Neural cell (in vitro differentiated cells): ENCODE results near the gene MRPS27. TPM values are rescaled to one million over a fixed set of nuclear protein-coding genes. Genes with fewer than 3 reads are reported as not detected.

Source experiments
- H2AFZ ChIP-seq: fragments of 200-600, 300-800 bp; sonication (generic), shearing (Covaris generic); 2 replicates; pipeline ENCODE4 v1.6.0; 2014; ENCODE audit warnings: low read depth, mild to moderate bottlenecking, antibody characterized with exemption, low read length, moderate library complexity
- H3F3A ChIP-seq: fragments of 200-600 bp; shearing (Covaris generic); 2 replicates; pipeline ENCODE4 v1.6.1; 2016; ENCODE audit warnings: mild to moderate bottlenecking, moderate library complexity, mixed read lengths, antibody characterized with exemption, low read length; ENCODE audit not compliant: insufficient read depth, poor library complexity, severe bottlenecking
- H3K27ac ChIP-seq: fragments of 200-600, 300-800 bp; sonication (generic), shearing (Covaris generic); 2 replicates; pipeline ENCODE4 v1.5.1; 2014; ENCODE audit warnings: mild to moderate bottlenecking, low read length, moderate library complexity
- H3K27me3 ChIP-seq: fragments of 300-800, 200-600 bp; sonication (generic), shearing (Covaris generic); 2 replicates; pipeline ENCODE4 v1.6.0; 2014; ENCODE audit warnings: mild to moderate bottlenecking, low read depth, low read length, moderate library complexity; ENCODE audit not compliant: insufficient read depth
- H3K36me3 ChIP-seq: fragments of 300-800, 200-600 bp; sonication (generic), shearing (Covaris generic); 2 replicates; pipeline ENCODE4 v1.5.1; 2014; ENCODE audit warnings: mild to moderate bottlenecking, antibody characterized with exemption, low read length, moderate library complexity; ENCODE audit not compliant: insufficient read depth
- H3K4me2 ChIP-seq: fragments of 300-800, 200-600 bp; sonication (generic), shearing (Covaris generic); 2 replicates; pipeline ENCODE4 v1.6.0; 2014; ENCODE audit warnings: mild to moderate bottlenecking, low read length
- H3K4me3 ChIP-seq: fragments of 300-800, 200-600 bp; sonication (generic), shearing (Covaris generic); 2 replicates; pipeline ENCODE4 v1.5.1; 2014; ENCODE audit warnings: mild to moderate bottlenecking, low read length, moderate library complexity
- H3K79me2 ChIP-seq: fragments of 200-600 bp; shearing (Covaris generic); replicated peaks from 2 replicates; pipeline ENCODE4 v1.6.0; 2014; ENCODE audit warnings: mild to moderate bottlenecking, low read length, moderate library complexity; ENCODE audit not compliant: insufficient read depth
- H3K9ac ChIP-seq: fragments of 300-800, 200-600 bp; sonication (generic), shearing (Covaris generic); 2 replicates; pipeline ENCODE4 v1.6.1; 2016; ENCODE audit warnings: mild to moderate bottlenecking, low read length, mixed read lengths
- H3K9me2 ChIP-seq: fragments of 200-600 bp; shearing (Covaris generic); 2 replicates; pipeline ENCODE4 v1.6.1; 2016; ENCODE audit warnings: mild to moderate bottlenecking, low read length, mixed read lengths; ENCODE audit not compliant: insufficient read depth
- H3K9me3 ChIP-seq: fragments of 200-600, 300-800 bp; sonication (generic), shearing (Covaris generic); 2 replicates; pipeline ENCODE4 v1.6.1; 2016; ENCODE audit warnings: mild to moderate bottlenecking, mixed run types, low read length, moderate library complexity, mixed read lengths
- H4K20me1 ChIP-seq: fragments of 200-600 bp; shearing (Covaris generic); 2 replicates; pipeline ENCODE4 v1.6.1; 2016; ENCODE audit warnings: mild to moderate bottlenecking, mixed run types; ENCODE audit not compliant: insufficient read depth
- EP300 ChIP-seq: fragments of 450-650 bp; conservative IDR thresholded peaks from 2 replicates; pipeline ENCODE4 v1.6.1; 2014; ENCODE audit warnings: antibody characterized with exemption, mild to moderate bottlenecking, moderate library complexity; ENCODE audit not compliant: poor library complexity, severe bottlenecking
- EZH2 ChIP-seq: fragments of 200-600, 300-800 bp; shearing (Covaris generic), sonication (generic); IDR thresholded peaks from 2 replicates; pipeline ENCODE4 v1.6.1; 2014; ENCODE audit warnings: antibody characterized with exemption, low read length, borderline replicate concordance, mild to moderate bottlenecking; ENCODE audit not compliant: insufficient read depth, poor library complexity, severe bottlenecking
- MXI1 ChIP-seq: fragments of 450-650 bp; conservative IDR thresholded peaks from 2 replicates; pipeline ENCODE4 v1.6.1; 2014; ENCODE audit warnings: antibody characterized with exemption, mild to moderate bottlenecking; ENCODE audit not compliant: poor library complexity, severe bottlenecking
- POLR2AphosphoS5 ChIP-seq: IDR thresholded peaks from 2 replicates; pipeline ENCODE4 v1.6.1; 2012
- RAD21 ChIP-seq: fragments of 450-650 bp; conservative IDR thresholded peaks from 2 replicates; pipeline ENCODE4 v1.6.1; 2014; ENCODE audit warnings: antibody characterized with exemption, mild to moderate bottlenecking, moderate library complexity
- SMC3 ChIP-seq: fragments of 450-650 bp; conservative IDR thresholded peaks from 2 replicates; pipeline ENCODE4 v1.6.1; 2014; ENCODE audit warnings: antibody characterized with exemption, mild to moderate bottlenecking, moderate library complexity; ENCODE audit not compliant: poor library complexity
- TAF1 ChIP-seq: IDR thresholded peaks from 2 replicates; pipeline ENCODE4 v1.6.1; 2012; ENCODE audit warnings: low read depth
- polyA plus RNA-seq: library from polyadenylated mRNA; depleted of rRNA; stranded (reverse); fragments of >200 nt; gene quantifications from 2 replicates; pipeline ENCODE4 v1.2.3, GENCODE V29; 2014
- TF ChIP-seq, protein P1 (sequence below): fragments of 450-650 bp; IDR thresholded peaks from 2 replicates; pipeline ENCODE4 v1.5.1; 2014; ENCODE audit warnings: antibody characterized with exemption, mild to moderate bottlenecking, moderate library complexity; ENCODE audit not compliant: poor library complexity, severe bottlenecking
- TF ChIP-seq, protein P2 (sequence below): IDR thresholded peaks from 2 replicates; pipeline ENCODE4 v1.6.1; 2012; ENCODE audit warnings: borderline replicate concordance

MRPS27 gene
- polyA plus RNA-seq, 1 donor from 2014 or later, result 36.7 TPM

DNA sequence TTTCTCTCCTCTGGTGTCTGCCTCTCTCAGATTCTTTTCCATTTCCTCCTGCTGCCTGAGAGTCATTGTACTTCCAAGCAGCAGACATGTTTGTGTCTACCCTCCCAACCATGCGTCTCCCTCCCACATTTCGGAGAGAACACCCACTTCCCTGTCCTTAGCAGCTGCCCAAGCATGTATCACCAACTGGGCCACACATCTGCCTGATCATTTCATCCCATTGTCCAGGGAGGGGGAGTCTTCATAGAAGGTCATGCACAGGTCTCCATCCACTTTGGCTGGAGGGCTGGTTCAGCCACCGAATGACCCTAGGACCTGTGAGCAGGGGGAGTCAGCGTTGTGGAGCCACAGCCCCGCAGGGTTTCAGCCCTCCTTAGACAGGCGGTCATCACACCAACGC lies 137.4 kb downstream of the MRPS27 start:
- Histone ChIP-seq H3K79me2 (peaks cover 96% of the 10 kb centered on the region), H3K9me2 (no peaks in the 10 kb centered on the region), H2AFZ (no peak overlapping the region), H3K4me3 (peak overlapping the region; percentile 41), H3K27ac (peak overlapping the region; percentile 27), H3F3A (peaks cover 4% of the 10 kb centered on the region), H3K27me3 (no peaks in the 10 kb centered on the region), H3K36me3 (peaks cover 44% of the 10 kb centered on the region), H4K20me1 (peaks cover 96% of the 10 kb centered on the region), H3K4me2 (peak overlapping the region; percentile 8), H3K9me3 (no peaks in the 10 kb centered on the region), H3K9ac (no peak overlapping the region)
- peak; percentile 9 for TF ChIP-seq POLR2AphosphoS5
- TF ChIP-seq MXI1, result no peak

DNA sequence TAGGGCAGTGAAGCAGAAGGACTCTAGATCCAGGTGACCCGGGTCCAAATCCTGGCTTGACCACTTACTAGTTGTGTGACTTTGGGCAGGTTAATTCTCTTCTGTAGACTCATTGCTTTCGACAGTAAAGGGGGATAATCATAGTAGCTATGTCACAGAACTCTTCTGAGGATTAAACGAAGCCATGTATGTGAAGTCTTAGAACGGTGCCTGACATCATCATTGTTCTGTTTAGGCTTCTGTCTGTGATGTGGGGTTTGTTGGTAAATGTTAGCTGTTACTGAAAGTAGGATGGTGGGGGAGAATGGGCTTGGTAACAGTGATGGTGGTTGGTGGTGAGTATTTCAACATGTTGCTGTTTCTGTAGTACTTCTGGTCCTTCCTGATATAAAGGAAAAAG lies 139.1 kb downstream of the MRPS27 start:
- Histone ChIP-seq H3K36me3 (peaks cover 38% of the 10 kb centered on the region), H3K79me2 (peaks cover 96% of the 10 kb centered on the region), H3K9me2 (no peaks in the 10 kb centered on the region), H2AFZ (no peak overlapping the region), H3K27ac (no peak overlapping the region), H3K4me2 (peak overlapping the region; percentile 41), H3K4me3 (no peak overlapping the region), H4K20me1 (peaks cover 96% of the 10 kb centered on the region), H3F3A (no peaks in the 10 kb centered on the region), H3K9ac (no peak overlapping the region), H3K9me3 (no peaks in the 10 kb centered on the region), H3K27me3 (no peaks in the 10 kb centered on the region)
- TF ChIP-seq RAD21, result no peak
- TF ChIP-seq, protein P1, sequence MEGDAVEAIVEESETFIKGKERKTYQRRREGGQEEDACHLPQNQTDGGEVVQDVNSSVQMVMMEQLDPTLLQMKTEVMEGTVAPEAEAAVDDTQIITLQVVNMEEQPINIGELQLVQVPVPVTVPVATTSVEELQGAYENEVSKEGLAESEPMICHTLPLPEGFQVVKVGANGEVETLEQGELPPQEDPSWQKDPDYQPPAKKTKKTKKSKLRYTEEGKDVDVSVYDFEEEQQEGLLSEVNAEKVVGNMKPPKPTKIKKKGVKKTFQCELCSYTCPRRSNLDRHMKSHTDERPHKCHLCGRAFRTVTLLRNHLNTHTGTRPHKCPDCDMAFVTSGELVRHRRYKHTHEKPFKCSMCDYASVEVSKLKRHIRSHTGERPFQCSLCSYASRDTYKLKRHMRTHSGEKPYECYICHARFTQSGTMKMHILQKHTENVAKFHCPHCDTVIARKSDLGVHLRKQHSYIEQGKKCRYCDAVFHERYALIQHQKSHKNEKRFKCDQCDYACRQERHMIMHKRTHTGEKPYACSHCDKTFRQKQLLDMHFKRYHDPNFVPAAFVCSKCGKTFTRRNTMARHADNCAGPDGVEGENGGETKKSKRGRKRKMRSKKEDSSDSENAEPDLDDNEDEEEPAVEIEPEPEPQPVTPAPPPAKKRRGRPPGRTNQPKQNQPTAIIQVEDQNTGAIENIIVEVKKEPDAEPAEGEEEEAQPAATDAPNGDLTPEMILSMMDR, result no peak
- TF ChIP-seq TAF1, result no peak
- no peak for TF ChIP-seq SMC3
- no peak for TF ChIP-seq POLR2AphosphoS5

DNA sequence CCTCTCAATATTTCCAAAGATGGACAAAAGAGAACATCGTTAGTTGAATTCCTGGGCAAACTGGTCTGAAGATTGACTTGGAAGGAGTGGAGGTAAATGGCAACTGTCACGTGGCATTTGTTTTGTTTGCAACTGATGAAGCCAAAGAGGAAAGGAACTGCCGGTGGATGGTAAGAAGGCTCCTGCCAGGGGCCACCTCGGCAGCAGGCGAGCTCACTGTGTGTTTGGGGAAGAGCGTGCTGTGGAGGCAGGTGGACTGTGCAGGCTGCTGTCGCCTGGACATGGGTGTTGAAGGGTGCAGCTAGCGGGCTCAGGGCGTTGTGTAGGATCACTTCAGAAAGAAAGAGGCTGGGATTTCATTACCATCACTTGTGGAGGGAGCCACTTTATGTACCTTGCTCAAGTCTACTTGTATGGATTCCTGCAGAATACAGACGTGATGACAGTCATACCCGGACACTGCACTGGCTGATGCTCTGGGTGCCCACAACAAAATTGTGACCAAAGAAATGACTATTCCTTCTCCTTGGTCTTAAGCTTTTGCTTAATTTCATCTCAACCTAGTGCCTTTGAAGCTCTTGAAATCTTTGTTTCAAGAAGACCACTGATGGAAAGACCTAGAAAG lies 140.1 kb downstream of the MRPS27 start:
- Histone ChIP-seq H3K79me2 (peaks cover 96% of the 10 kb centered on the region), H3K4me3 (peak overlapping the region; percentile 41), H2AFZ (no peak overlapping the region), H4K20me1 (peaks cover 94% of the 10 kb centered on the region), H3F3A (no peaks in the 10 kb centered on the region), H3K4me2 (no peak overlapping the region), H3K9ac (no peak overlapping the region), H3K9me2 (no peaks in the 10 kb centered on the region), H3K9me3 (no peaks in the 10 kb centered on the region), H3K27ac (no peak overlapping the region), H3K36me3 (peaks cover 28% of the 10 kb centered on the region), H3K27me3 (no peaks in the 10 kb centered on the region)
- TF ChIP-seq, protein P1, result no peak
- TF ChIP-seq EZH2 (no peak), SMC3 (no peak), POLR2AphosphoS5 (no peak), EP300 (no peak), MXI1 (no peak), TAF1 (no peak), RAD21 (no peak)
- TF ChIP-seq, protein P2, sequence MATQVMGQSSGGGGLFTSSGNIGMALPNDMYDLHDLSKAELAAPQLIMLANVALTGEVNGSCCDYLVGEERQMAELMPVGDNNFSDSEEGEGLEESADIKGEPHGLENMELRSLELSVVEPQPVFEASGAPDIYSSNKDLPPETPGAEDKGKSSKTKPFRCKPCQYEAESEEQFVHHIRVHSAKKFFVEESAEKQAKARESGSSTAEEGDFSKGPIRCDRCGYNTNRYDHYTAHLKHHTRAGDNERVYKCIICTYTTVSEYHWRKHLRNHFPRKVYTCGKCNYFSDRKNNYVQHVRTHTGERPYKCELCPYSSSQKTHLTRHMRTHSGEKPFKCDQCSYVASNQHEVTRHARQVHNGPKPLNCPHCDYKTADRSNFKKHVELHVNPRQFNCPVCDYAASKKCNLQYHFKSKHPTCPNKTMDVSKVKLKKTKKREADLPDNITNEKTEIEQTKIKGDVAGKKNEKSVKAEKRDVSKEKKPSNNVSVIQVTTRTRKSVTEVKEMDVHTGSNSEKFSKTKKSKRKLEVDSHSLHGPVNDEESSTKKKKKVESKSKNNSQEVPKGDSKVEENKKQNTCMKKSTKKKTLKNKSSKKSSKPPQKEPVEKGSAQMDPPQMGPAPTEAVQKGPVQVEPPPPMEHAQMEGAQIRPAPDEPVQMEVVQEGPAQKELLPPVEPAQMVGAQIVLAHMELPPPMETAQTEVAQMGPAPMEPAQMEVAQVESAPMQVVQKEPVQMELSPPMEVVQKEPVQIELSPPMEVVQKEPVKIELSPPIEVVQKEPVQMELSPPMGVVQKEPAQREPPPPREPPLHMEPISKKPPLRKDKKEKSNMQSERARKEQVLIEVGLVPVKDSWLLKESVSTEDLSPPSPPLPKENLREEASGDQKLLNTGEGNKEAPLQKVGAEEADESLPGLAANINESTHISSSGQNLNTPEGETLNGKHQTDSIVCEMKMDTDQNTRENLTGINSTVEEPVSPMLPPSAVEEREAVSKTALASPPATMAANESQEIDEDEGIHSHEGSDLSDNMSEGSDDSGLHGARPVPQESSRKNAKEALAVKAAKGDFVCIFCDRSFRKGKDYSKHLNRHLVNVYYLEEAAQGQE, result no peak
